ENCODE measurements around the gene C6orf47.

The C6orf47 gene

GRCh38 chr6:31641370-31641769 is 19.2 kb downstream of the C6orf47 start:
- Mint-ChIP-seq H3K36me3 (ENCODE audit: low read depth) (peaks cover 63% of the 10 kb centered on the region), H3K4me1 (ENCODE audit: low read depth) (peaks cover 2% of the 10 kb centered on the region), H3K27me3 (ENCODE audit: low read depth) (no peaks in the 10 kb centered on the region), H3K4me3 (no peak overlapping the region), H3K9me3 (no peaks in the 10 kb centered on the region), H3K27ac (no peak overlapping the region)
- no peak for DNase-seq (ENCODE audit: low spot score)

- peaks cover 2% of the 10 kb centered on the region for H3K4me1 Mint-ChIP-seq (ENCODE audit: low read depth)
- peaks cover 68% of the 10 kb centered on the region for H3K36me3 Mint-ChIP-seq (ENCODE audit: low read depth)
- no peak overlapping the region for H3K27ac Mint-ChIP-seq
- no peaks in the 10 kb centered on the region for H3K27me3 Mint-ChIP-seq (ENCODE audit: low read depth)
- DNase-seq (ENCODE audit: low spot score) = no peak
- no peaks in the 10 kb centered on the region for H3K9me3 Mint-ChIP-seq
- no peak overlapping the region for H3K4me3 Mint-ChIP-seq
Observed at GRCh38 chr6:31640612-31641011, 20.0 kb downstream of the C6orf47 start.

GRCh38 chr6:31639449-31639861 is 21.1 kb downstream of the C6orf47 start:
- H3K27ac Mint-ChIP-seq = no peak overlapping the region
- no peaks in the 10 kb centered on the region for H3K9me3 Mint-ChIP-seq
- DNase-seq (ENCODE audit: low spot score) = no peak
- H3K4me1 Mint-ChIP-seq (ENCODE audit: low read depth) = no peaks in the 10 kb centered on the region
- H3K36me3 Mint-ChIP-seq (ENCODE audit: low read depth) = peaks cover 64% of the 10 kb centered on the region
- H3K4me3 Mint-ChIP-seq = no peak overlapping the region
- H3K27me3 Mint-ChIP-seq (ENCODE audit: low read depth) = no peaks in the 10 kb centered on the region

- no peak for DNase-seq (ENCODE audit: low spot score)
- peaks cover 62% of the 10 kb centered on the region for H3K36me3 Mint-ChIP-seq (ENCODE audit: low read depth)
- no peaks in the 10 kb centered on the region for H3K9me3 Mint-ChIP-seq
- no peaks in the 10 kb centered on the region for H3K27me3 Mint-ChIP-seq (ENCODE audit: low read depth)
- no peak overlapping the region for H3K27ac Mint-ChIP-seq
- H3K4me3 Mint-ChIP-seq = no peak overlapping the region
- H3K4me1 Mint-ChIP-seq (ENCODE audit: low read depth) = no peaks in the 10 kb centered on the region
Observed at GRCh38 chr6:31639043-31639442, 21.5 kb downstream of the C6orf47 start.

GRCh38 chr6:31636698-31637596 is 23.6 kb downstream of the C6orf47 start:
- Mint-ChIP-seq H3K4me1 (ENCODE audit: low read depth) (no peaks in the 10 kb centered on the region), H3K27ac (peak overlapping the region; percentile 63), H3K4me3 (no peak overlapping the region), H3K36me3 (ENCODE audit: low read depth) (peaks cover 60% of the 10 kb centered on the region), H3K27me3 (ENCODE audit: low read depth) (no peaks in the 10 kb centered on the region), H3K9me3 (no peaks in the 10 kb centered on the region)
- DNase-seq (ENCODE audit: low spot score) = no peak

GRCh38 chr6:31634969-31635575 is 25.5 kb downstream of the C6orf47 start:
- H3K27me3 Mint-ChIP-seq (ENCODE audit: low read depth) = no peaks in the 10 kb centered on the region
- DNase-seq (ENCODE audit: low spot score) = no peak
- H3K9me3 Mint-ChIP-seq = no peaks in the 10 kb centered on the region
- H3K36me3 Mint-ChIP-seq (ENCODE audit: low read depth) = peaks cover 62% of the 10 kb centered on the region
- no peak overlapping the region for H3K27ac Mint-ChIP-seq
- peaks cover 1% of the 10 kb centered on the region for H3K4me1 Mint-ChIP-seq (ENCODE audit: low read depth)
- no peak overlapping the region for H3K4me3 Mint-ChIP-seq

- Mint-ChIP-seq H3K27ac (peak overlapping the region; percentile 43), H3K4me3 (no peak overlapping the region), H3K4me1 (ENCODE audit: low read depth) (peaks cover 1% of the 10 kb centered on the region)
Observed at GRCh38 chr6:31634131-31634530, 26.4 kb downstream of the C6orf47 start.

GRCh38 chr6:31633447-31633846 is 27.1 kb downstream of the C6orf47 start:
- Mint-ChIP-seq H3K27ac (no peak overlapping the region), H3K9me3 (no peaks in the 10 kb centered on the region), H3K36me3 (ENCODE audit: low read depth) (peaks cover 66% of the 10 kb centered on the region), H3K4me3 (no peak overlapping the region), H3K27me3 (ENCODE audit: low read depth) (no peaks in the 10 kb centered on the region), H3K4me1 (ENCODE audit: low read depth) (peaks cover 1% of the 10 kb centered on the region)
- DNase-seq (ENCODE audit: low spot score) = no peak

More at GRCh38 chr6:31634131-31634530, 26.4 kb downstream of the C6orf47 start:
- no peak for DNase-seq (ENCODE audit: low spot score)
- Mint-ChIP-seq H3K9me3 (no peaks in the 10 kb centered on the region), H3K27me3 (ENCODE audit: low read depth) (no peaks in the 10 kb centered on the region), H3K36me3 (ENCODE audit: low read depth) (peaks cover 64% of the 10 kb centered on the region)

GRCh38 chr6:31632279-31632946 is 28.2 kb downstream of the C6orf47 start:
- Mint-ChIP-seq H3K36me3 (ENCODE audit: low read depth) (peaks cover 70% of the 10 kb centered on the region), H3K27me3 (ENCODE audit: low read depth) (no peaks in the 10 kb centered on the region), H3K9me3 (no peaks in the 10 kb centered on the region), H3K4me3 (no peak overlapping the region), H3K27ac (peak overlapping the region; percentile 57), H3K4me1 (ENCODE audit: low read depth) (peaks cover 1% of the 10 kb centered on the region)
- no peak for DNase-seq (ENCODE audit: low spot score)

- H3K27ac Mint-ChIP-seq = peak overlapping the region; percentile 57
- no peak overlapping the region for H3K4me3 Mint-ChIP-seq
- no peaks in the 10 kb centered on the region for H3K9me3 Mint-ChIP-seq
- H3K27me3 Mint-ChIP-seq (ENCODE audit: low read depth) = no peaks in the 10 kb centered on the region
- peaks cover 73% of the 10 kb centered on the region for H3K36me3 Mint-ChIP-seq (ENCODE audit: low read depth)
- H3K4me1 Mint-ChIP-seq (ENCODE audit: low read depth) = peaks cover 4% of the 10 kb centered on the region
- no peak for DNase-seq (ENCODE audit: low spot score)
Observed at GRCh38 chr6:31631681-31632278, 28.8 kb downstream of the C6orf47 start.

GRCh38 chr6:31631209-31631608 is 29.4 kb downstream of the C6orf47 start:
- Mint-ChIP-seq H3K4me1 (ENCODE audit: low read depth) (peaks cover 4% of the 10 kb centered on the region), H3K9me3 (no peaks in the 10 kb centered on the region), H3K27me3 (ENCODE audit: low read depth) (no peaks in the 10 kb centered on the region), H3K27ac (no peak overlapping the region), H3K4me3 (no peak overlapping the region), H3K36me3 (ENCODE audit: low read depth) (peaks cover 73% of the 10 kb centered on the region)
- no peak for DNase-seq (ENCODE audit: low spot score)

- Mint-ChIP-seq H3K4me1 (ENCODE audit: low read depth) (peaks cover 5% of the 10 kb centered on the region), H3K9me3 (no peaks in the 10 kb centered on the region), H3K4me3 (no peak overlapping the region), H3K27me3 (ENCODE audit: low read depth) (no peaks in the 10 kb centered on the region), H3K27ac (no peak overlapping the region), H3K36me3 (ENCODE audit: low read depth) (peaks cover 74% of the 10 kb centered on the region)
- DNase-seq (ENCODE audit: low spot score) = no peak
Observed at GRCh38 chr6:31630177-31630934, 30.2 kb downstream of the C6orf47 start.

GRCh38 chr6:31629014-31629413 is 31.6 kb downstream of the C6orf47 start:
- no peaks in the 10 kb centered on the region for H3K9me3 Mint-ChIP-seq

More at GRCh38 chr6:31629014-31629413, 31.6 kb downstream of the C6orf47 start:
- H3K36me3 Mint-ChIP-seq (ENCODE audit: low read depth) = peaks cover 76% of the 10 kb centered on the region
- H3K4me1 Mint-ChIP-seq (ENCODE audit: low read depth) = peaks cover 5% of the 10 kb centered on the region
- no peak overlapping the region for H3K27ac Mint-ChIP-seq
- DNase-seq (ENCODE audit: low spot score) = no peak
- H3K27me3 Mint-ChIP-seq (ENCODE audit: low read depth) = no peaks in the 10 kb centered on the region
- H3K4me3 Mint-ChIP-seq = no peak overlapping the region
